H1 (cell line): ENCODE data around the gene ADCK1. TPM values are rescaled to one million over a fixed set of nuclear protein-coding genes. Genes with fewer than 3 reads are reported as not detected.

ENCODE experiments used
- CTCF ChIA-PET: fragments of 300-600 bp; sonication (Branson Sonifier 250); formaldehyde crosslinking; loops from one replicate; lab custom pipeline; 2021; ENCODE audit not compliant: partially characterized antibody; lab: Charles Lee
- POLR2A ChIA-PET: fragments of 300-600 bp; sonication (Branson Sonifier 250); formaldehyde crosslinking; loops from one replicate; lab custom pipeline; 2021; ENCODE audit warnings: inconsistent platforms; ENCODE audit not compliant: partially characterized antibody; lab: Charles Lee
- DNase-seq, 2 experiments: peaks; one replicate each; pipeline versions ENCODE4 v3.0.0 to v3.0.0-alpha.2; 2010 to 2022; ENCODE audit warnings: low spot score in 2 of 2, low read depth in 1 of 2, mixed read lengths in 1 of 2
- FAIRE-seq: peaks from 2 replicates; lab custom pipeline; 2011; peaks lifted over from hg19 to GRCh38; lab: Jason Lieb, UNC
- H2AFZ ChIP-seq: 2 replicates; pipeline ENCODE4 v1.8.1; 2012; ENCODE audit warnings: low read length, inconsistent platforms
- H2AK5ac ChIP-seq: 2 replicates; pipeline ENCODE4 v1.6.1; 2013; ENCODE audit warnings: low read depth, low read length
- H2BK120ac ChIP-seq: replicated peaks from 2 replicates; pipeline ENCODE3; 2013; ENCODE audit warnings: low read depth, low read length, inconsistent platforms
- H2BK12ac ChIP-seq: 2 replicates; pipeline ENCODE4 v1.6.1; 2013; ENCODE audit warnings: low read depth, low read length
- H2BK15ac ChIP-seq: 2 replicates; pipeline ENCODE4 v1.6.1; 2013; ENCODE audit warnings: low read length
- H2BK20ac ChIP-seq: 2 replicates; pipeline ENCODE4 v1.6.1; 2013; ENCODE audit warnings: low read length
- H2BK5ac ChIP-seq: 2 replicates; pipeline ENCODE4 v1.6.1; 2013; ENCODE audit warnings: low read depth, low read length
- H3K14ac ChIP-seq: 2 replicates; pipeline ENCODE4 v1.6.1; 2013; ENCODE audit warnings: inconsistent platforms; ENCODE audit not compliant: insufficient read length
- H3K18ac ChIP-seq: 2 replicates; pipeline ENCODE4 v1.6.1; 2013; ENCODE audit warnings: low read length; ENCODE audit errors: extremely low read depth
- H3K23ac ChIP-seq: 2 replicates; pipeline ENCODE4 v1.6.1; 2013; ENCODE audit warnings: inconsistent platforms; ENCODE audit not compliant: insufficient read length
- H3K23me2 ChIP-seq: 2 replicates; pipeline ENCODE4 v1.6.1; 2013; ENCODE audit warnings: low read depth, low read length
- H3K27ac ChIP-seq: 2 replicates; pipeline ENCODE4 v1.6.1; 2011; ENCODE audit warnings: low read depth, low read length, inconsistent platforms
- H3K27me3 ChIP-seq, 4 experiments: replicated peaks in 1 of 4; 1 replicate in 1 of 4; 2 replicates in 3 of 4; pipeline versions ENCODE4 v1.6.1 to v1.8.1; 2011 to 2013; ENCODE audit warnings: low read length in 3 of 4, mild to moderate bottlenecking in 3 of 4, inconsistent platforms in 2 of 4, mixed read lengths in 2 of 4, moderate library complexity in 1 of 4; ENCODE audit not compliant: control insufficient read depth in 3 of 4, insufficient read depth in 3 of 4; ENCODE audit errors: extremely low read depth in 1 of 4
- H3K36me3 ChIP-seq, 4 experiments: 2 replicates each; pipeline versions ENCODE4 v1.6.1 to v1.8.1; 2011 to 2013; ENCODE audit warnings: mild to moderate bottlenecking in 4 of 4, low read length in 3 of 4, moderate library complexity in 2 of 4, control low read depth in 1 of 4, inconsistent platforms in 1 of 4; ENCODE audit not compliant: insufficient read depth in 4 of 4, control insufficient read depth in 2 of 4
- H3K4ac ChIP-seq: replicated peaks from 2 replicates; pipeline ENCODE3; 2013; ENCODE audit warnings: low read length, low read depth, mixed read lengths, inconsistent platforms; ENCODE audit not compliant: insufficient read length
- H3K4me1 ChIP-seq, 4 experiments: replicated peaks in 1 of 4; 1 replicate in 1 of 4; 2 replicates in 3 of 4; pipeline versions ENCODE4 v1.6.1 to v1.8.1; 2011 to 2013; ENCODE audit warnings: low read length in 3 of 4, inconsistent platforms in 2 of 4, mixed read lengths in 1 of 4; ENCODE audit not compliant: insufficient read depth in 4 of 4, control insufficient read depth in 3 of 4
- H3K4me2 ChIP-seq, 2 experiments: 2 replicates each; pipeline versions ENCODE4 v1.6.1 to v1.8.1; 2011 to 2013; ENCODE audit warnings: low read depth in 2 of 2, low read length in 2 of 2, control low read depth in 1 of 2, inconsistent platforms in 1 of 2, mild to moderate bottlenecking in 1 of 2; ENCODE audit not compliant: insufficient read depth in 1 of 2
- H3K4me3 ChIP-seq, 4 experiments: fragments of 200-600, 300-600 bp in 1 of 4; sonication (generic), shearing (Covaris generic), sonication (Bioruptor Twin) in 1 of 4; 2 replicates each; pipeline versions ENCODE4 v1.5.1 to v1.8.1; 2011 to 2016; ENCODE audit warnings: low read length in 4 of 4, low read depth in 3 of 4, control low read depth in 2 of 4, inconsistent platforms in 2 of 4, mild to moderate bottlenecking in 2 of 4, mixed read lengths in 1 of 4, moderate library complexity in 1 of 4; ENCODE audit not compliant: insufficient read depth in 2 of 4; ENCODE audit errors: extremely low read depth in 1 of 4
- H3K56ac ChIP-seq: replicated peaks from 2 replicates; pipeline ENCODE3; 2013; ENCODE audit warnings: low read depth, mild to moderate bottlenecking, mixed read lengths, low read length, inconsistent platforms; ENCODE audit not compliant: insufficient read length
- H3K79me1 ChIP-seq: 2 replicates; pipeline ENCODE4 v1.6.1; 2013; ENCODE audit warnings: low read depth, low read length, control low read depth
- H3K79me2 ChIP-seq, 2 experiments: 2 replicates each; pipeline versions ENCODE4 v1.6.1 to v1.8.1; 2012 to 2013; ENCODE audit warnings: low read length in 2 of 2, mild to moderate bottlenecking in 2 of 2, inconsistent platforms in 1 of 2; ENCODE audit not compliant: insufficient read depth in 2 of 2, control insufficient read depth in 1 of 2
- H3K9ac ChIP-seq, 4 experiments: replicated peaks in 1 of 4; 1 replicate in 1 of 4; 2 replicates in 3 of 4; pipeline versions ENCODE4 v1.6.1 to v1.8.1; 2011 to 2013; ENCODE audit warnings: low read depth in 3 of 4, low read length in 3 of 4, control low read depth in 2 of 4, mild to moderate bottlenecking in 2 of 4, moderate library complexity in 2 of 4, inconsistent platforms in 1 of 4; ENCODE audit errors: extremely low read depth in 1 of 4
- H3K9me3 ChIP-seq, 2 experiments: 2 replicates each; pipeline versions ENCODE4 v1.6.1 to v1.8.1; 2012 to 2013; ENCODE audit warnings: mild to moderate bottlenecking in 2 of 2, moderate library complexity in 2 of 2, control low read depth in 1 of 2, inconsistent platforms in 1 of 2, low read depth in 1 of 2, low read length in 1 of 2, mixed read lengths in 1 of 2; ENCODE audit not compliant: insufficient read depth in 2 of 2
- H4K20me1 ChIP-seq, 2 experiments: replicated peaks in 1 of 2; 2 replicates each; pipeline versions ENCODE3 to v1.8.1; 2011 to 2013; ENCODE audit warnings: inconsistent platforms in 2 of 2, low read length in 2 of 2, mild to moderate bottlenecking in 1 of 2; ENCODE audit not compliant: insufficient read depth in 2 of 2, control insufficient read depth in 1 of 2
- H4K5ac ChIP-seq: 2 replicates; pipeline ENCODE4 v1.6.1; 2013; ENCODE audit warnings: low read length, low read depth, mixed read lengths, inconsistent platforms; ENCODE audit not compliant: insufficient read length
- H4K8ac ChIP-seq: 2 replicates; pipeline ENCODE4 v1.8.0; 2013; ENCODE audit warnings: mild to moderate bottlenecking, moderate library complexity, low read length, inconsistent platforms; ENCODE audit not compliant: insufficient read depth; ENCODE audit errors: extremely low read depth
- H4K91ac ChIP-seq: replicated peaks from 2 replicates; pipeline ENCODE3; 2013; ENCODE audit warnings: low read length, mixed read lengths, inconsistent platforms; ENCODE audit not compliant: insufficient read length
- HDAC6 ChIP-seq: IDR thresholded peaks from one replicate; pipeline ENCODE4 v1.7.1; 2012; ENCODE audit warnings: low read depth, mild to moderate bottlenecking, inconsistent platforms, low read length, moderate library complexity
- POU5F1 ChIP-seq: IDR thresholded peaks from 2 replicates; pipeline ENCODE4 v1.6.1; 2011; ENCODE audit warnings: low read depth, mild to moderate bottlenecking, low read length, moderate library complexity
- RFX5 ChIP-seq: IDR thresholded peaks from 2 replicates; pipeline ENCODE4 v1.6.1; 2011; ENCODE audit warnings: low read depth, low read length, improper control_type of control experiment, borderline replicate concordance
- SIN3A ChIP-seq, 2 experiments: IDR thresholded peaks in 1 of 2; conservative IDR thresholded peaks in 1 of 2; 2 replicates each; pipeline ENCODE4 v1.6.1; 2011 to 2012; ENCODE audit warnings: low read length in 2 of 2, improper control_type of control experiment in 1 of 2, low read depth in 1 of 2, mild to moderate bottlenecking in 1 of 2
- SP2 ChIP-seq: IDR thresholded peaks from 2 replicates; pipeline ENCODE4 v1.6.1; 2012; ENCODE audit warnings: mild to moderate bottlenecking, low read length, inconsistent platforms
- TCF12 ChIP-seq: IDR thresholded peaks from 2 replicates; pipeline ENCODE4 v1.6.1; 2011; ENCODE audit warnings: low read depth, mild to moderate bottlenecking, low read length
- WGBS, 2 experiments: shearing (Covaris generic) in 1 of 2; methylation state at CpG; one replicate each; pipeline versions ENCODE4 v1.1.6 to v1.1.7; 2013 to 2015; ENCODE audit warnings: low lambda C conversion rate in 2 of 2, mixed read lengths in 2 of 2, inconsistent platforms in 1 of 2, low coverage in 1 of 2, missing lambda C conversion rate in 1 of 2; ENCODE audit not compliant: insufficient replicate concordance in 2 of 2, insufficient coverage in 1 of 2, insufficient read length in 1 of 2; ENCODE audit errors: extremely low coverage in 1 of 2, missing lambda C conversion rate in 1 of 2; 5-methylcytosine and 5-hydroxymethylcytosine counted together
- polyA plus RNA-seq, 7 experiments: library from polyadenylated mRNA; depleted of rRNA in 3 of 7; stranded (reverse) in 5 of 7; unstranded in 2 of 7; fragments of >200 nt in 5 of 7; fragments of 200-250 nt in 2 of 7; gene quantifications; 1 replicate in 5 of 7; 2 replicates in 1 of 7; 4 replicates in 1 of 7; pipeline versions ENCODE4 v1.2.1 to v1.2.3, GENCODE V29; 2011 to 2013; ENCODE audit warnings: missing spikeins in 2 of 7, mixed read lengths in 2 of 7
- total RNA-seq: library from RNA; stranded (reverse); fragmentation: NEBNext Ultra II Directional; extraction: Animal tissue kit (Norgen Biotek cat#: 25700); gene quantifications from 2 replicates; pipeline ENCODE4 v1.2.1, GENCODE V29; 2021
- TF ChIP-seq, protein P1 (sequence below): IDR thresholded peaks from 2 replicates; pipeline ENCODE4 v1.6.1; 2011; ENCODE audit warnings: low read depth, mild to moderate bottlenecking, low read length; ENCODE audit not compliant: insufficient read depth

The ADCK1 gene
- total and polyA plus RNA-seq, 2 of the 8 experiments (the other 6 are each of a cell fraction or from before 2014, with no cell fraction given) = 11.0 to 16.8 TPM

DNA sequence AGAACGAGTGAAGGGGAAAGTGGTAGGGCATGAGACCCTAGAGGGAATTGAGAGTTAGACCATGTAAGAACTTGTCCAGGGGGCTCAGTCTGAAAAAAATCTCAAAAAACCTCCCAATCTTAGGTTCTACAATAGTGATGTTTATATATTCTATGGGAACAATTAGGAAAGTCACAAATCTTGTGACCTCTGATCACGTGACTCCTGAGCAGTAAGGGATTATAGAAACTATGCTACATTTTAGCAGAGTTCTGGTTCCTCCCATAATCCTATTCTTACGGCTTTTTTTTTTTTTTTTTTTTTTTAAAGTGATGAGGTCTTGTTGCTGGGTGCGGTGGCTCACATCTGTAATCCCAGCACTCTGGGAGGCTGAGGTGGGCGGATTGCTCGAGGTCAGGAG is 5.8 kb downstream of the ADCK1 start:
- no peak overlapping the region for H4K8ac ChIP-seq
- no peaks in the 10 kb centered on the region for H3K27me3 ChIP-seq
- no peak overlapping the region for H2BK20ac ChIP-seq
- H3K79me1 ChIP-seq = 0 out of 2 replicates have a peak, but pooled peaks cover 5% of the 10 kb centered on the region
- no peak overlapping the region for H3K23ac ChIP-seq
- no peak for FAIRE-seq
- H2BK120ac ChIP-seq = no peak overlapping the region
- H4K91ac ChIP-seq = no peak overlapping the region
- TF ChIP-seq, protein P1, sequence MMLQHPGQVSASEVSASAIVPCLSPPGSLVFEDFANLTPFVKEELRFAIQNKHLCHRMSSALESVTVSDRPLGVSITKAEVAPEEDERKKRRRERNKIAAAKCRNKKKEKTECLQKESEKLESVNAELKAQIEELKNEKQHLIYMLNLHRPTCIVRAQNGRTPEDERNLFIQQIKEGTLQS = no peak
- TF ChIP-seq POU5F1 (no peak), SIN3A (conservative IDR thresholded peaks at IDR 0.05 in 1 of 2, IDR thresholded peaks at IDR 0.05 in 1 of 2; ENCODE audit: low read depth in 1 of 2, low read length in 2 of 2) (no peak), TCF12 (no peak), SP2 (no peak), RFX5 (no peak), HDAC6 (no peak)
- H3K4ac ChIP-seq = no peak overlapping the region
- H3K79me2 ChIP-seq = 0 out of 4 replicates have a peak, but pooled peaks cover 0 to 3% of the 10 kb centered on the region in 2 experiments
- H2AK5ac ChIP-seq = no peak overlapping the region
- H3K4me1 ChIP-seq = peaks cover 0 to 4% (median 1%) of the 10 kb centered on the region in 4 experiments; a peak in 3 of 7 replicates
- H4K5ac ChIP-seq = no peak overlapping the region
- H4K20me1 ChIP-seq = no peaks in the 10 kb centered on the region
- no peak overlapping the region for H3K18ac ChIP-seq
- no peak for DNase-seq
- no peak overlapping the region for H3K56ac ChIP-seq
- no peak overlapping the region for H2BK15ac ChIP-seq
- no peak overlapping the region for H3K4me2 ChIP-seq
- no peaks in the 10 kb centered on the region; the same call in 1 of the 2 replicates for H3K23me2 ChIP-seq
- POLR2A ChIA-PET = interaction anchor here (0.9 kb wide), 1 partner anchor 44 kb away, joined by 3 read pairs; no protein-coding TSS in a partner anchor
- no peaks in the 10 kb centered on the region for H3K9me3 ChIP-seq
- H3K9ac ChIP-seq = no peak overlapping the region
- H2AFZ ChIP-seq = no peak overlapping the region
- H3K14ac ChIP-seq = no peak overlapping the region
- H2BK12ac ChIP-seq = no peak overlapping the region
- CTCF ChIA-PET = interaction anchor here (1.0 to 3.0 kb wide), 4 partner anchors 9 to 86 kb away, joined by 3 to 8 read pairs (median 3); partner anchors contain the start of gene SNW1
- H3K36me3 ChIP-seq = no peaks in the 10 kb centered on the region
- no peak overlapping the region for H3K27ac ChIP-seq
- H2BK5ac ChIP-seq = no peak overlapping the region
- H3K4me3 ChIP-seq = no peak overlapping the region
- 88% methylated on average over 5 of the region's 6 CpGs; no CpG with 5 or more reads in 1 of the 2 experiments for WGBS, 2 experiments
